Osteocyte (in vitro differentiated cells): Measurements from ENCODE around the gene TP53BP2. TPM values are rescaled to one million over a fixed set of nuclear protein-coding genes. Genes with fewer than 3 reads are reported as not detected.

Experiments
- DNase-seq: peaks from one replicate; pipeline ENCODE4 v3.0.0; 2021; ENCODE audit warnings: mixed read lengths; ENCODE audit not compliant: unreplicated experiment; ENCODE audit errors: extremely low spot score
- H3K27ac Mint-ChIP-seq: one replicate; pipeline ENCODE4 v1.8.0; 2021; ENCODE audit warnings: mild to moderate bottlenecking, mixed read lengths; ENCODE audit not compliant: unreplicated experiment
- H3K27me3 Mint-ChIP-seq: one replicate; pipeline ENCODE4 v1.8.0; 2021; ENCODE audit warnings: mixed read lengths; ENCODE audit not compliant: unreplicated experiment
- H3K36me3 Mint-ChIP-seq: one replicate; pipeline ENCODE4 v1.8.0; 2021; ENCODE audit warnings: mixed read lengths; ENCODE audit not compliant: unreplicated experiment
- H3K4me1 Mint-ChIP-seq: one replicate; pipeline ENCODE4 v1.8.0; 2021; ENCODE audit warnings: mixed read lengths; ENCODE audit not compliant: unreplicated experiment
- H3K4me3 Mint-ChIP-seq: one replicate; pipeline ENCODE4 v1.8.0; 2021; ENCODE audit warnings: mild to moderate bottlenecking, moderate library complexity, mixed read lengths; ENCODE audit not compliant: unreplicated experiment
- H3K9me3 Mint-ChIP-seq: one replicate; pipeline ENCODE4 v1.8.0; 2021; ENCODE audit warnings: mixed read lengths; ENCODE audit not compliant: unreplicated experiment
- CTCF ChIP-seq: fragments of 200-600 bp; sonication (generic); IDR thresholded peaks from 2 replicates; pipeline ENCODE4 v1.5.0; 2021; ENCODE audit warnings: antibody characterized with exemption, mild to moderate bottlenecking, moderate library complexity
- total RNA-seq: library from RNA; stranded (reverse); gene quantifications from 2 replicates; pipeline ENCODE4 v1.2.1, GENCODE V29; 2021

The TP53BP2 gene
- total RNA-seq, 1 donor from 2014 or later: 58.7 TPM

- Mint-ChIP-seq H3K36me3 (peaks cover 45% of the 10 kb centered on the region), H3K4me1 (no peaks in the 10 kb centered on the region), H3K4me3 (no peak overlapping the region), H3K9me3 (no peaks in the 10 kb centered on the region), H3K27me3 (no peaks in the 10 kb centered on the region), H3K27ac (no peak overlapping the region)
- no peak for TF ChIP-seq CTCF
- DNase-seq: no peak
Observed at GRCh38 chr1:223756806-223757700, 88.7 kb downstream of the TP53BP2 start.

GRCh38 chr1:223755992-223756775 lies 89.6 kb downstream of the TP53BP2 start:
- no peaks in the 10 kb centered on the region for H3K4me1 Mint-ChIP-seq
- no peaks in the 10 kb centered on the region for H3K9me3 Mint-ChIP-seq
- H3K27me3 Mint-ChIP-seq: no peaks in the 10 kb centered on the region
- DNase-seq: no peak
- H3K4me3 Mint-ChIP-seq: no peak overlapping the region
- no peak for TF ChIP-seq CTCF
- no peak overlapping the region for H3K27ac Mint-ChIP-seq
- peaks cover 44% of the 10 kb centered on the region for H3K36me3 Mint-ChIP-seq

- H3K27me3 Mint-ChIP-seq: no peaks in the 10 kb centered on the region
- TF ChIP-seq CTCF: no peak
- no peaks in the 10 kb centered on the region for H3K9me3 Mint-ChIP-seq
- no peaks in the 10 kb centered on the region for H3K4me1 Mint-ChIP-seq
- H3K27ac Mint-ChIP-seq: no peak overlapping the region
- peaks cover 49% of the 10 kb centered on the region for H3K36me3 Mint-ChIP-seq
- no peak for DNase-seq
- no peak overlapping the region for H3K4me3 Mint-ChIP-seq
Observed at GRCh38 chr1:223755432-223755792, 90.3 kb downstream of the TP53BP2 start.

- DNase-seq: no peak
- no peak for TF ChIP-seq CTCF
- Mint-ChIP-seq H3K4me1 (no peaks in the 10 kb centered on the region), H3K27ac (no peak overlapping the region), H3K27me3 (no peaks in the 10 kb centered on the region), H3K9me3 (no peaks in the 10 kb centered on the region), H3K36me3 (peaks cover 50% of the 10 kb centered on the region), H3K4me3 (no peak overlapping the region)
Observed at GRCh38 chr1:223754681-223755431, 90.9 kb downstream of the TP53BP2 start.
